Spleen (tissue), 7 donors: ENCODE results near the gene SMIM23.

Experiments used
- CTCF ChIP-seq, 11 experiments: fragments of 200-600 bp in 7 of 11; fragments of 450-650 bp in 4 of 11; sonication (generic) in 4 of 11; IDR thresholded peaks in 8 of 11; conservative IDR thresholded peaks in 3 of 11; 1 replicate in 7 of 11; 2 replicates in 4 of 11; pipeline versions ENCODE4 v1.4.0 to v1.8.0; 2016 to 2021; ENCODE audit warnings: antibody characterized with exemption in 11 of 11, inconsistent platforms in 4 of 11, mild to moderate bottlenecking in 1 of 11
- POLR2A ChIP-seq, 3 donors: fragments of 450-650 bp; IDR thresholded peaks; one replicate each; pipeline ENCODE4 v1.5.1; 2017; ENCODE audit warnings: antibody characterized with exemption in 3 of 3, mild to moderate bottlenecking in 1 of 3
- donor health status: DM: no; HTN: no; CAD: no; lungs with moderate emphysema.
- donor health status: DM: no; HTN: no; CAD: no.
- donor health status: DM: no; HTN: no; CAD: no.

GRCh38 chr5:171782332-171782966 lies 3.2 kb upstream of the SMIM23 start:
- TF ChIP-seq POLR2A (IDR thresholded peaks at IDR 0.05), result no peak
- TF ChIP-seq CTCF (IDR thresholded peaks at IDR 0.05 in 8 of 11, conservative IDR thresholded peaks at IDR 0.05 in 3 of 11), result no peak
